Measurements from ENCODE around the gene ADGRL1.
"Not testable (repeated sequence)": the region's sequence is repeated elsewhere in the genome, so short reads cannot be mapped to it uniquely, and the experiment has no call there.

ADGRL1 gene

GRCh38 chr19:14217886-14218285, 11.9 kb upstream of the ADGRL1 start:
- DNase-seq: peak; percentile 58

DNA sequence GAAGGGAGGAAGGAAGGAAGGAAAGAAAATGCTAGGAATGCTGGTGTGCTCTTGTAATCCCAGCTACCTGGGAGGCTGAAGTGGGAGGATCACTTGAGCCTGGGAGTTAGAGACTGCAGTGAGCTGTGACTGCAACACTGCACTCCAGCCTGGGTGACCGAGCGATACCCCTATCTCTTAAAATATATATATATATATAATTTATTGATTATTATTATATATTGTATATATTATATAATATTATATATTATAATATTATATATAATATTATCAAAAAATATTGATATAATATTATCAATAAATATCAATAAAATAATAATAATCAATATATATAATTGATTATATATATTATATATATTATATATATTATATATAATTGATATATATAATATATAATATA, 8.6 kb upstream of the ADGRL1 start:
- DNase-seq: no peak

DNA sequence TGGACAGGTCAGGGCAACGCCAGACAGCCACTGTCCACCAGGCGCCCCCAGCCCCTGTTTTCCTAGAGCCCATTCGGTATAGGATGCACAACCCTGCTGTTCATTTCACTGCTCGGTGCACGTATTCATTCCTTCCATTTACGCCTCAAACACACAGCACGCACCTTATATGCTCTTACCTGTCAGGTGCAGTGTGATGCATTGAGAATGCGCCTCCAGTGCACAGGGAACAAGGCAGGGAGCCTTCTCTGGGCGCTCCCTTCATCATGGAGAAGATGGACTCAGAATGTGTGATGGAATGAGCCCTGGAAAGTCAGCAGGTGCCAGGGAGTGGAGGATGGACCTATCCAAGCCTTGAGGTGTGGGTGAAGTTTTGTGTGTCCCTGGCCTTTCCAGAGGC, 4.2 kb upstream of the ADGRL1 start:
- not testable (repeated sequence) for DNase-seq

- DNase-seq: not testable (repeated sequence)
Observed at GRCh38 chr19:14209401-14209800, 3.4 kb upstream of the ADGRL1 start.

GRCh38 chr19:14208496-14208895, 2.5 kb upstream of the ADGRL1 start:
- not testable (repeated sequence) for DNase-seq

DNA sequence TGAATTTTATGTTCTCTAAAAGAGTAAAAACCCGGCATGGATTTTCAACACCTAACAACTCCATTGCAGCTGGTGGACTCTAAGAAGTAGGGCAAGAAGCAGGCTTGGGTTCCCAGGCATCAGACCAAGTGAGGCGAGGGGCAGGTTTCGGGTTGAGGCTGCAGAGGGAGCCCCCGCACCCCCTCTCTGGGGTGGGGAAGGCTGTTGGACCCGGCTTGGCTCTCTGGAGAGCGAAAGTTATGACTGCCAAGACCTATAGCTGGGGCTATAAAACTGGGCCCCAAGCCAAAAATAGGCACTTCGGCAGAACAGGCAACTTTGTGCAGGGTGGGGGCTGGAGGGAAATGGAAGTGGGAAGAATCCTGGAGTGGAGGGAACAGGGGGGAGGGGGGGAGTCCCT, 1.8 kb upstream of the ADGRL1 start:
- DNase-seq: not testable (repeated sequence)

DNA sequence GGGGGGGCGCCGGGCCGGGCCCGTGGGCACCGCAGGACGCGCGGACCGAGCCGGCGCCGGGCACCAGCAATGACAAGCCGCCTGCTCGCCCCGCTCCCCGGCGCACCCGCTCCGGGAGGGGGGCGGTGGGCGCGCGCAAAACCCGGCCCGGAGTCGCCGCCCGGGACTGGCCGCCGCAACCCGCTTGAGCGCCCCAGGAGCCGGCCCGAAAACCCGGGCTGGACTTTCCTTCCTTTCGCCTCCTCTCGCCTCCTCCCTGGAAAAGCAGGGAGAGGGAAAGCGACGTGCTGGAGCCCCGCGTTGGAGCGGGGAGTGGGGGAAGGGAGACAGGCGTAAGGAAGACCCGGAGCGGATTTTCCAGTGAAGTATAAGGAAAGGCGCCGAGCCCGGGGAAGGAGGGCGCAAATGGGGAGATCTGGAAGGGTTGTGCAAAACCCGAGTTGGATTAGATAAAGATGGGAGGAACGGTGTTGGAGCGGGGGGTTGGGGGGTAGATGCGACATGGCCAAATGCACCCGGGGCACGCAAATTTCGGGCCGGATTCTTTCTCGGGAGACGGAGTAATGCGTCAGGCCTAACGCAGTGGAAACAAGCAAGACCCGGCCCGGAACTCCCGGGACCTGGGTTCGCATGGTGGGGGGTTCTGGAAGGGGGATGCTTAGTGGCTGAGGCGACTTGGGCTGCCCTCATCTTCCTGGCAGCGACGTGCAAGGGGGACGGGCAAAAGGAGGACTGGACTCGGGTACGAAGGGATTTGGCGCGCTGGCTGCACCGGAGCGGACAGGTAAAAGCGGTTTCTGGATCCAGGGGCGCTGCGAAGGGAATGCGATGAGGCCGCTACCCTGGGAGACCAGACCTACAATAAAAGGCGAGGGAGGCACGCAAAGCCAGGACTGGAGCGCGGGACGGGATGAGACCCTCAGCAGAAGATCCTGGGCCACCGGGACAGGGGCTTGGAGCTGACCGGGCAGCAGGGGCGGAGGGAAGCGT, 1.1 kb upstream of the ADGRL1 start:
- peak; percentile 99 for DNase-seq

DNA sequence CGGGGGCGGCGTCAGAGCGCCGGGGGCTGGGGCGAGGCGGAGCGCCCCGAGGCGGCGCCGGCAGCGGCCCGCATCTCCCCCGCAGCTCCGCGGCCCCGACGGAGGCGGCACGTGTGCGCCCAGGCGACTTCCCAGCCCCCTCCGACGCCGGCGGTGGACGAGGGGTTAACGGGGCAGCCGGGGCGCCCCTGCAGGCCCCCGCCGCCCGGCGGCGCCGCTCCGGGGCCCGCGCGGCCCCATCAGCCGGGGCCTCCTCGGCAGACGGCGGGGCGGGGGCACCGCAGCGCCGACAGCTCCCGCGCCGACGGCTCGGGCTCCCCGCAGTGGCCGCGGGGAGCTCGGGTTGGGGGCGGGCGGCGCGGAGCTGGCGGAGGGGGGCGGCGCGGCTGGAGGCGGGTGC, 339 bp upstream of the ADGRL1 start:
- peak; percentile 68 for DNase-seq

DNA sequence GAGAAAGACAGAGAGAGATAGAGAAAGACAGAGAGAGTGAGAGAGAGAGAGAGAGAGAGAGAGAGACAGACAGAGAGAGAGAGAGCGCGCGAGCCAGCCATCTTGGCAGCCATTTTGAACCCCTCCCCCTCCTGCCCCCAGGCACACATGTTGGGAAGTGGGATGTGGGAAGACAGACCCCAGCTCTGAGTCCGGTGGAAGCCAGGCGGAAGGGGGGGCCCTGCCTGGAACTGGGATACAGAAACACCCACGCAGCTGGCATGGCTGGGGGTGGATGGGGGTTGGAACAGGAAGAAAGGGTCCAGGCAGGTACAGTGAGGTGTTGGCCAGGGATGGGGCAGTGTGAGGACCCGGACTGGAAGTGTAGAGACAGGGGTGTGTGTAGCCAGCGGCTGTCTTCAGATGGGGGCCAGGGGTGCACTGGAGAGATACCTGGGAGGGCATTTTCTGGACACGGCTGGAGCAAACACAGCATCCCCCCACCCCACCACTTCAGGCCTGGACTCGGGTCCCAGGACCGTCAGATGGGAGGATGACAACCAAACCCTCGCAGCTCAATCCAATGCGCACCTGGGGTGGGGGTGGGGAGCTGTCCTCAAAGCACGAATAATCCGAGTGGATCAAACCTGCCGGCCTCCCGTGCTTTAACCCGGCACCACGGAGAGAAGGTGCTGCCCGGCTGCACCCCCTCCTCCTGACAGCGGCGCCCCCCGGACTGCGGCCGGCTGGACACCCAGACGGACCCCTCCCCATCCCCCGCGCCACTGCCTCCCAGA, 1.1 kb downstream of the ADGRL1 start:
- DNase-seq: not testable (repeated sequence)

- not testable (repeated sequence) for DNase-seq
Observed at GRCh38 chr19:14204219-14204618, 1.8 kb downstream of the ADGRL1 start.

GRCh38 chr19:14203788-14204187, 2.2 kb downstream of the ADGRL1 start:
- DNase-seq: not testable (repeated sequence)

DNA sequence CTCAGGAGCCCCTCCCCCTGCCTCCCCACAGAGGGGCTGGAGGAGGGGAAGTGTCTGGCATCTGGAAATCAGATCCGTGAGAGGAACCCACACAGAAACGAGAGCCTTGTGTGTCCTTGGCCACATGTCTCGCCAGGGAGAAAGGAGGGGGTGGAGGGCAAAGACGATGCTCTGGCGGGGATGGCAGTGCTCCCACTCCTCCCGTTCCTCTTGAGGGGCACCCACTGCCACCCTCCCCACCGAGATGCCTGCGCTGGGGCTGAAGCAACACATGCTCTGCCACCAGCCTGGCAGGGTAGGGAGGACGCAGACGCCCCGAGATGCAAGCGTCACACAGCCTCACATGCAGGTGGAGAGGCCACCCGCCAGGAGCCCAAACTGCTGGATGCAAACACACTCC, 2.8 kb downstream of the ADGRL1 start:
- no peak for DNase-seq

- not testable (repeated sequence) for DNase-seq
Observed at GRCh38 chr19:14201481-14201880, 4.5 kb downstream of the ADGRL1 start.

- peak; percentile 87 for DNase-seq
Observed at GRCh38 chr19:14200147-14200841, 5.7 kb downstream of the ADGRL1 start.

- DNase-seq: peak; percentile 80
Observed at GRCh38 chr19:14198384-14199376, 7.3 kb downstream of the ADGRL1 start.

DNA sequence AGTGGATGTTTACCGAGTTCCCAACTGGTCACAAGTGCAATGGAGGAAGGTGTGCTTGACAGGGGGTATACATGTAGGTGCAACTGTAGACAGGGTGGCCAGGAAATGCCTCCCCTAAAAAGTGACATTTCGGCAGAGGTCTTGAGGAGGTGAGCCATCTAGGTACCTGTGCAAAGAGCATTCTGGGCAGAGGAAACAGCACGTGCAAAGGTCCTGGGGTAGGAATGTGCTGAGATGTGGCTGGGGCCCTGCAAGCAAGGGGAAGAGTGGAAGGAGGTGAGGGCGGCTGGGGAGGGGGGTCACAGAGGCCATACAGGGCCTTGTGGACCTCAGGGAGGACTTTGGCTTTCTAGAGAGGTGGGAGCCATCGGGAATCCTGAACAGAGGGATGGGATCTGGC, 8.1 kb downstream of the ADGRL1 start:
- DNase-seq: no peak

DNA sequence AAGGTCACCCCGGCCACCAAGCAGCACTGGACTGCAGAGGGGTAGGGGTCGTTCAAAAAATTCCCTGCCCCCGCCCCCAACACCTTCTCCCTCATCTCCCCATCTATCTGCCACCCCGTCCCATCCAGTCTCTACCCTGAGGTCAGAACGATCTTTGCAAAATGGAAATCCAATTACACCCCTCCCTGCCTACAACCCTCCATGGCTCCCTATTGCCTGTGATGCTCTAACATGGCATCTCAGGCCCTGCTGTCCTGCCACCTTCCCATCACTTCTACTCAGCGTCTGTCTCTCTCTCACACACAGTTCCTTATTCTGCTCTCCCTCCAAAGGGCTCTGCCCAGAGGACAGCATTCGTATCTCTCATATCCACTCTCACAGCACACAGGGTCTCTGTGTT, 8.7 kb downstream of the ADGRL1 start:
- not testable (repeated sequence) for DNase-seq

GRCh38 chr19:14196105-14196504, 9.9 kb downstream of the ADGRL1 start:
- peak; percentile 97 for DNase-seq

DNA sequence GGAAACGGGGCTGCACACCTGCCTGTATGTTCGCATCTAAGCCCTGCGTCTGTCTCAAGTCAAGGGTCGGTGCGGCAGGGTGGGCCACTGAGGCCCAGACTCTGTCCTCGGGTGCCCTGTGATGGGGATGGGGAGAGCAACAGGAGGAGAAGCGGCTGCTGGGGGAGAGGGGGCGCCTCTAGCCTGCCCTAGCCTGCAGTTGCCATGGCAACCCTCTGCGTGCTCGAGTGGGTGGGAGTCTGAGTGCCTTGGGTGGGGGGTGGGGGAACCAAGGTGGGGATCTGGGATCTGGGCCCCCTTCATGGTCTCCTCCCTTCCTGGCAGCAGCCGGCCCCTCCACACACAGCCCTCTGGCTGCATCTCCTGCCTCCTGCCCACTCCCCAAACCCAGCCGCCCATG, 10.8 kb downstream of the ADGRL1 start:
- DNase-seq: not testable (repeated sequence)

DNA sequence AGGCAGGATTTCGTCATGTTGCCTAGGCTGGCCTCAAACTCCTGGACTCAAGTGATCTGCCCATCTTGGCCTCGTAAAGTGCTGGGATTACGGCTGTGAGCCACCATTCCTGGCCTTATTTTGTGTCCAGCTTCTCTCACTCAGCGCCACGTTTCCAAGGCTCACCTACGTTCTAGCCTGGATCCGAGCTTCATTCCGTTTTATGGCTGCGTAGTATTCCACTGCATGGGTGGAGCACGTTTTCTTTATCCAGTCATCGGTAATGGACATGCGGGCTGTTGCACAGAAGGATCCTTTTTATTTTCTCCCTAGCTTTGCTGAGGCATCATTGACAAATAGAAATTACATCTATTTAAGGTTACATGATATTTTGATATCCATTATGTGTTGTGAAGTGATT, 16.6 kb downstream of the ADGRL1 start:
- no peak for DNase-seq

GRCh38 chr19:14188086-14188485, 17.9 kb downstream of the ADGRL1 start:
- DNase-seq: not testable (repeated sequence)

DNA sequence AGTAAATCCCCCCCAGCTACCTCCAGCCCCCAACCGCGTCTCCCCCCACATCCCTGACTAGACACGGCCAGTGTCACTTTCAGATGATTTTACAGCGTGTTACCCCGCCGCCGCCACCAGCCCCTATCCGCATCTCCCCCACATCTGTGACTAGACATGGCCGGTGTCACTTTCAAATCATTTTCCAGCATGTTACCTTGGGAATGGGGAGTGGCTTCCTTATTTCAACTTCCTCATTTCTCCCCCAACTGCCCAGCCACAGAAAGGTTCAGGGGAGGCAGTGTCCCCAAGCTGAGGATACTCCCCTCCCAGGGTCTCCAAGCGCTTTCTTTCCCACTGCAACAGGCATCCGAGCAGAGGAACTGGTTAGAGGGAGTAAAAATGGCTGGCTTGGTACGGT, 18.4 kb downstream of the ADGRL1 start:
- peak; percentile 92 for DNase-seq
